Endothelial cell of umbilical vein (primary cell): Measurements from ENCODE around the gene TNFRSF8. TPM values are rescaled to one million over a fixed set of nuclear protein-coding genes. Genes with fewer than 3 reads are reported as not detected.

Experiments
- BruUV-seq: library from RNA; stranded (reverse); fragments of 400-500 nt; replicated peaks from 2 replicates; lab custom pipeline; 2021; lab: Mats Ljungman, UMichigan
- CTCF ChIA-PET: fragments of 300-600, 350-600 bp; sonication (Branson Sonifier 250); formaldehyde crosslinking; loops from one replicate; lab custom pipeline; 2021; ENCODE audit warnings: antibody characterized with exemption, inconsistent platforms; lab: Charles Lee
- POLR2A ChIA-PET: fragments of 300-600, 350-600 bp; sonication (Branson Sonifier 250); formaldehyde crosslinking; loops from one replicate; lab custom pipeline; 2021; ENCODE audit warnings: antibody characterized with exemption, inconsistent platforms; lab: Charles Lee
- DNase-seq: peaks from one replicate; pipeline ENCODE4 v3.0.0-alpha.2; 2011; ENCODE audit warnings: low read depth, low spot score
- FAIRE-seq: peaks from 2 replicates; lab custom pipeline; 2011; peaks lifted over from hg19 to GRCh38; lab: Jason Lieb, UNC
- H2AFZ ChIP-seq: 2 replicates; pipeline ENCODE4 v1.6.0; 2012; ENCODE audit warnings: low read depth, low read length, control low read depth, inconsistent platforms
- H3K27ac ChIP-seq: 2 replicates; pipeline ENCODE4 v1.5.1; 2011; ENCODE audit warnings: low read depth, mild to moderate bottlenecking, control low read depth, low read length, moderate library complexity; ENCODE audit not compliant: insufficient read depth
- H3K27me3 ChIP-seq, 2 experiments: 2 replicates each; pipeline versions ENCODE4 v1.6.0 to v1.6.1; 2011; ENCODE audit warnings: low read length in 2 of 2, mixed read lengths in 1 of 2; ENCODE audit not compliant: control insufficient read depth in 2 of 2, insufficient read depth in 2 of 2
- H3K36me3 ChIP-seq, 2 experiments: 2 replicates in 1 of 2; 3 replicates in 1 of 2; pipeline ENCODE4 v1.5.1; 2011; ENCODE audit warnings: low read length in 2 of 2, mild to moderate bottlenecking in 1 of 2, moderate library complexity in 1 of 2; ENCODE audit not compliant: control insufficient read depth in 2 of 2, insufficient read depth in 2 of 2; ENCODE audit errors: extremely low read depth in 1 of 2
- H3K4me1 ChIP-seq: 3 replicates; pipeline ENCODE4 v1.5.1; 2011; ENCODE audit warnings: mild to moderate bottlenecking, low read length; ENCODE audit not compliant: control insufficient read depth, insufficient read depth; ENCODE audit errors: extremely low read depth
- H3K4me2 ChIP-seq: 2 replicates; pipeline ENCODE4 v1.6.1; 2011; ENCODE audit warnings: low read length, control low read depth, mixed read lengths; ENCODE audit not compliant: insufficient read depth
- H3K4me3 ChIP-seq, 3 experiments: fragments of 200-600 bp in 1 of 3; sonication (generic), shearing (Covaris generic) in 1 of 3; replicated peaks in 1 of 3; 2 replicates each; pipeline ENCODE4 v1.5.1; 2011 to 2016; ENCODE audit warnings: control low read depth in 3 of 3, low read length in 3 of 3, mild to moderate bottlenecking in 2 of 3, inconsistent platforms in 1 of 3, low read depth in 1 of 3, moderate library complexity in 1 of 3; ENCODE audit not compliant: insufficient read depth in 1 of 3
- H3K79me2 ChIP-seq: 2 replicates; pipeline ENCODE4 v1.6.0; 2012; ENCODE audit warnings: low read length, inconsistent platforms; ENCODE audit not compliant: control insufficient read depth, insufficient read depth
- H3K9ac ChIP-seq: replicated peaks from 2 replicates; pipeline ENCODE3; 2011; ENCODE audit warnings: low read length, control low read depth; ENCODE audit not compliant: insufficient read depth; ENCODE audit errors: extremely low read depth
- H3K9me1 ChIP-seq: replicated peaks from 3 replicates; pipeline ENCODE4 v1.6.0; 2011; ENCODE audit warnings: mild to moderate bottlenecking, low read length; ENCODE audit not compliant: control insufficient read depth, insufficient read depth; ENCODE audit errors: extremely low read depth
- H3K9me3 ChIP-seq: replicated peaks from 2 replicates; pipeline ENCODE4 v1.5.1; 2012; ENCODE audit warnings: low read length, inconsistent platforms; ENCODE audit not compliant: control insufficient read depth, insufficient read depth
- H4K20me1 ChIP-seq: replicated peaks from 2 replicates; pipeline ENCODE3; 2011; ENCODE audit warnings: mild to moderate bottlenecking, low read length; ENCODE audit not compliant: control insufficient read depth, insufficient read depth; ENCODE audit errors: extremely low read depth
- CTCF ChIP-seq, 2 donors: IDR thresholded peaks; 1 replicate in 1 of 2; 2 replicates in 1 of 2; pipeline ENCODE4 v1.5.1; 2011; ENCODE audit warnings: low read length in 2 of 2, mild to moderate bottlenecking in 2 of 2, moderate library complexity in 2 of 2, control low read depth in 1 of 2, inconsistent platforms in 1 of 2, low read depth in 1 of 2; ENCODE audit not compliant: insufficient read depth in 1 of 2; ENCODE audit errors: extremely low read depth in 1 of 2
- EZH2 ChIP-seq: IDR thresholded peaks from 2 replicates; pipeline ENCODE4 v1.6.1; 2012; ENCODE audit warnings: borderline replicate concordance, low read depth, mild to moderate bottlenecking, moderate library complexity, low read length, inconsistent platforms; ENCODE audit not compliant: severe bottlenecking
- FOS ChIP-seq: IDR thresholded peaks from 2 replicates; pipeline ENCODE4 v1.6.1; 2011; ENCODE audit warnings: mild to moderate bottlenecking, low read length, moderate library complexity, borderline replicate concordance; ENCODE audit not compliant: insufficient read depth
- GATA2 ChIP-seq: IDR thresholded peaks from 2 replicates; pipeline ENCODE4 v1.7.0; 2011; ENCODE audit warnings: low read depth, mild to moderate bottlenecking, moderate library complexity, mixed read lengths, low read length; ENCODE audit not compliant: insufficient read length, insufficient read depth
- JUN ChIP-seq: IDR thresholded peaks from 2 replicates; pipeline ENCODE4 v1.6.1; 2011; ENCODE audit warnings: borderline replicate concordance, low read depth; ENCODE audit not compliant: insufficient read length, insufficient read depth
- MAX ChIP-seq: IDR thresholded peaks from 2 replicates; pipeline ENCODE4 v1.6.1; 2011; ENCODE audit not compliant: insufficient read depth, insufficient read length
- MYC ChIP-seq: IDR thresholded peaks from one replicate; pipeline ENCODE4 v1.6.1; 2011; ENCODE audit warnings: mild to moderate bottlenecking, low read depth, low read length
- POLR2A ChIP-seq: IDR thresholded peaks from 2 replicates; pipeline ENCODE4 v1.6.1; 2012; ENCODE audit warnings: low read depth, mild to moderate bottlenecking, control low read depth, low read length
- POLR2AphosphoS5 ChIP-seq: IDR thresholded peaks from 2 replicates; pipeline ENCODE4 v1.6.1; 2012; ENCODE audit warnings: low read depth, mild to moderate bottlenecking, control low read depth, low read length, moderate library complexity; ENCODE audit not compliant: insufficient read depth
- dilution Hi-C: fragments of 300-500 bp; cut with MboI; formaldehyde crosslinking; loops from one replicate; pipeline ENCODE4 v1.15.0; 2019; ENCODE audit warnings: low sequenced_read_pairs; ENCODE audit not compliant: extremely low pct_ligation_motif_present
- intact Hi-C: fragments of 100-400 bp; cut with micrococcal nuclease; formaldehyde crosslinking; loops from one replicate; pipeline ENCODE4 v1.10.0; 2022
- polyA plus RNA-seq, 4 experiments: library from polyadenylated mRNA; depleted of rRNA in 3 of 4; stranded (reverse) in 3 of 4; unstranded in 1 of 4; fragments of >200 nt; gene quantifications; 2 replicates each; pipeline versions ENCODE4 v1.2.1 to v1.2.3, GENCODE V29; 2011 to 2012; ENCODE audit warnings: missing spikeins in 1 of 4
- total RNA-seq: library from RNA; stranded (reverse); gene quantifications from 2 replicates; pipeline ENCODE4 v1.2.3, GENCODE V29; 2021

Gene TNFRSF8
- total and polyA plus RNA-seq, 2 donors (not counting 3 experiments of a cell fraction or from before 2014, with no cell fraction given), result 0.47 TPM; not detected in 1

GRCh38 chr1:12060500-12060899 is 2.6 kb upstream of the TNFRSF8 start:
- ChIA-PET CTCF (no interaction called here), POLR2A (no interaction called here)
- Histone ChIP-seq H3K9ac (no peak overlapping the region), H3K79me2 (no peaks in the 10 kb centered on the region), H3K9me3 (no peaks in the 10 kb centered on the region), H3K9me1 (no peaks in the 10 kb centered on the region), H4K20me1 (no peaks in the 10 kb centered on the region), H3K4me3 (no peak overlapping the region), H3K36me3 (no peaks in the 10 kb centered on the region), H3K4me2 (no peak overlapping the region), H2AFZ (no peak overlapping the region), H3K27me3 (peaks cover 28 to 31% of the 10 kb centered on the region in 2 experiments), H3K27ac (no peak overlapping the region), H3K4me1 (no peaks in the 10 kb centered on the region)
- TF ChIP-seq POLR2AphosphoS5 (no peak), MAX (no peak), FOS (no peak), GATA2 (no peak), JUN (no peak), EZH2 (no peak), MYC (no peak), CTCF (IDR thresholded peaks at IDR 0.05; ENCODE audit: extremely low read depth in 1 of 2, insufficient read depth in 1 of 2, low read depth in 1 of 2, low read length in 2 of 2) (no peak), POLR2A (no peak)
- FAIRE-seq (no peak), DNase-seq (no peak)
- BruUV-seq, result no TSS peak
- intact Hi-C loops (no loop called here), dilution Hi-C loops (no loop called here)
